Measurements from ENCODE around the gene MACROD2. TPM values are rescaled to one million over a fixed set of nuclear protein-coding genes. Genes with fewer than 3 reads are reported as not detected.

Gene MACROD2
- total RNA-seq, 1 experiment from 2014 or later, result 3.1 TPM

DNA sequence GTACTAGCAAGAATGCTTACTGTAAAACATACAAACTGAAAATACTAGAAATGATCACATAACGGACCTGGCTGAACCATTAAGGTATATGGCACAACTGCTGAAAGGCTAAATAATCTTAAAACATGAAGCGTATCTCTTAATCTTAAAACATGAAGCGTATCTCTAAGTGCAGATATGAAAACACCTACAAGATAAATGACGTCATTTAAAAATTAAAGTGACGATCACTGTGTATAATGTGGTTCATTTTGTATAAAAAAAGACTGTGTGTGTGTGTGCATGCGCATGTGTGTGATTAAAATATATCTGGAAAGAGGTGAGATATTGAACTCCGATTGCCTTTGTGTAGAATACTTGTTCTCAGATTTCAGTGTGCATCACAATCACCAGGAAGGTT is 1797.5 kb downstream of the MACROD2 start:
- no TSS peak for BruUV-seq (replicated peaks)
- no peak overlapping the region for H3K4me3 Mint-ChIP-seq (ENCODE audit: unreplicated experiment)
- no peaks in the 10 kb centered on the region for H3K4me1 Mint-ChIP-seq (ENCODE audit: insufficient read depth, unreplicated experiment)
- no peak overlapping the region for H3K27ac Mint-ChIP-seq (ENCODE audit: low read depth, unreplicated experiment)
- intact Hi-C loops (cut with micrococcal nuclease), result no loop called here
- H3K9me3 Mint-ChIP-seq (ENCODE audit: unreplicated experiment), result no peaks in the 10 kb centered on the region
- no peaks in the 10 kb centered on the region for H3K27me3 Mint-ChIP-seq (ENCODE audit: insufficient read depth, unreplicated experiment)
- CTCF ChIA-PET, result no interaction called here
- TF ChIP-seq, protein P1, sequence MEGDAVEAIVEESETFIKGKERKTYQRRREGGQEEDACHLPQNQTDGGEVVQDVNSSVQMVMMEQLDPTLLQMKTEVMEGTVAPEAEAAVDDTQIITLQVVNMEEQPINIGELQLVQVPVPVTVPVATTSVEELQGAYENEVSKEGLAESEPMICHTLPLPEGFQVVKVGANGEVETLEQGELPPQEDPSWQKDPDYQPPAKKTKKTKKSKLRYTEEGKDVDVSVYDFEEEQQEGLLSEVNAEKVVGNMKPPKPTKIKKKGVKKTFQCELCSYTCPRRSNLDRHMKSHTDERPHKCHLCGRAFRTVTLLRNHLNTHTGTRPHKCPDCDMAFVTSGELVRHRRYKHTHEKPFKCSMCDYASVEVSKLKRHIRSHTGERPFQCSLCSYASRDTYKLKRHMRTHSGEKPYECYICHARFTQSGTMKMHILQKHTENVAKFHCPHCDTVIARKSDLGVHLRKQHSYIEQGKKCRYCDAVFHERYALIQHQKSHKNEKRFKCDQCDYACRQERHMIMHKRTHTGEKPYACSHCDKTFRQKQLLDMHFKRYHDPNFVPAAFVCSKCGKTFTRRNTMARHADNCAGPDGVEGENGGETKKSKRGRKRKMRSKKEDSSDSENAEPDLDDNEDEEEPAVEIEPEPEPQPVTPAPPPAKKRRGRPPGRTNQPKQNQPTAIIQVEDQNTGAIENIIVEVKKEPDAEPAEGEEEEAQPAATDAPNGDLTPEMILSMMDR (IDR thresholded peaks at IDR 0.05; ENCODE audit: unreplicated experiment), result no peak
- DNase-seq (ENCODE audit: unreplicated experiment), result no peak
- H3K36me3 Mint-ChIP-seq (ENCODE audit: insufficient read depth, unreplicated experiment), result no peaks in the 10 kb centered on the region
- POLR2A ChIA-PET, result no interaction called here

DNA sequence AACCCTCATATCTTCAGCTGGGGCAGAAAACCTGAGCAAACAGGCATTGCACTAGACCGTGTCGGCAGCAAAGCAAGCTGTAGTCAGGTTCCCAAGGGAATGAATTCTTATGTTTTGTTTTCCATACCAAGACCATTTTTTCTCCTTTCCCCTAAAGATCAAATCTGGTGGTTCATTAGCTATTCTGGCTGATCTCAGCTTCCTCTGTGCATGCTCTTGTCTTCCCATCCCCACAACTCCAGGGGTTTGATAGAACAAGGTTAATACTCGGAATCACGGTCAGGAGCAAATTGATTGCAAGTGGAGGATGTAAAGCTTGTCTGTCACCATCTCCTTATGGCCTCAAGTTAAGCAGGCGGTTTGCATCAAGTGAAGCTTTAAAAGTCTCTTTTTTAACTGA is 1799.1 kb downstream of the MACROD2 start:
- ChIA-PET CTCF (interaction anchor here (0.6 to 0.7 kb wide), 2 partner anchors 21 to 1237 kb away, joined by 3 read pairs; no protein-coding TSS in a partner anchor), POLR2A (interaction anchor here (0.7 to 1.4 kb wide), 2 partner anchors 19 to 675 kb away, joined by 4 to 8 read pairs; no protein-coding TSS in a partner anchor)
- no peak overlapping the region for H3K27ac Mint-ChIP-seq (ENCODE audit: low read depth, unreplicated experiment)
- peaks cover 2% of the 10 kb centered on the region for H3K4me1 Mint-ChIP-seq (ENCODE audit: insufficient read depth, unreplicated experiment)
- intact Hi-C loops (cut with micrococcal nuclease), result no loop called here
- no peak overlapping the region for H3K4me3 Mint-ChIP-seq (ENCODE audit: unreplicated experiment)
- H3K9me3 Mint-ChIP-seq (ENCODE audit: unreplicated experiment), result no peaks in the 10 kb centered on the region
- DNase-seq (ENCODE audit: unreplicated experiment), result no peak
- TF ChIP-seq, protein P1 (IDR thresholded peaks at IDR 0.05; ENCODE audit: unreplicated experiment), result no peak
- H3K36me3 Mint-ChIP-seq (ENCODE audit: insufficient read depth, unreplicated experiment), result no peaks in the 10 kb centered on the region
- no TSS peak for BruUV-seq (replicated peaks)
- no peaks in the 10 kb centered on the region for H3K27me3 Mint-ChIP-seq (ENCODE audit: insufficient read depth, unreplicated experiment)

DNA sequence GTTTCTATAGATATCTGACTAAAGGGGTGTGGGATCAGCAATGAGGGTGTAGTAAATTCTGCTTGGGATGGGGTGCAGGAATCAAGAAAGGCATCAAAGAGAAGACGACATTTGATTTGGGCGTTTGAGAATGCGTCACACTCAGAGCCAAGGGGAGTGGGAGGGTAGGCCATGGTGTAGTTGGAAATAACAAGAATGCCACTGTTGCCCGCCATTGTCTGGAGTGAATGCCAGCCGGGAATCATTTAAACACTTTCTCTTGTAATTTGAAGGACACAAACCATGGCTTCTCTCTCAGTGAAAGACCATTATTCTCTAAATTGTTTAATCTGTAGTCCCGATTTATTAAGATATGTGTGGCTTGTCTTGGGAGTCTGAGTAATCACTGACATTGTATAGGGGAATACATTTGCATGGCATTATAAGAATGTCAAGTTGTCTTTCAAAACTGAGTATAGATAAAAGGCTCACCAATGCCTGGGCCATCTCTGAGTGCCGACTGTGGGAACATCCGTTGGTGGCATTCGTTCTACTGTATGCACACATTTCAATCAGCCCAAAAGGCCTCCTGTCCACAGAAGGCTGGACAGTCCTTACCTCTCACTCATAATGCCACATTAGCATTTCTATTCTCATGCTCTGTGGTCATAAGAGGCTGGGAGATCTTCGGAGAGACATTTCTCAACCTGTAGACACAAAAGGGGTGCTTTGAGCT is 1800.1 kb downstream of the MACROD2 start:
- no peaks in the 10 kb centered on the region for H3K27me3 Mint-ChIP-seq (ENCODE audit: insufficient read depth, unreplicated experiment)
- CTCF ChIA-PET, result no interaction called here
- no peak overlapping the region for H3K4me3 Mint-ChIP-seq (ENCODE audit: unreplicated experiment)
- no peaks in the 10 kb centered on the region for H3K9me3 Mint-ChIP-seq (ENCODE audit: unreplicated experiment)
- POLR2A ChIA-PET, result interaction anchor here (0.5 to 1.4 kb wide), 2 partner anchors 17 to 305 kb away, joined by 6 to 8 read pairs; no protein-coding TSS in a partner anchor
- no peak for DNase-seq (ENCODE audit: unreplicated experiment)
- no TSS peak for BruUV-seq (replicated peaks)
- no peaks in the 10 kb centered on the region for H3K36me3 Mint-ChIP-seq (ENCODE audit: insufficient read depth, unreplicated experiment)
- H3K27ac Mint-ChIP-seq (ENCODE audit: low read depth, unreplicated experiment), result no peak overlapping the region
- intact Hi-C loops (cut with micrococcal nuclease), result no loop called here
- H3K4me1 Mint-ChIP-seq (ENCODE audit: insufficient read depth, unreplicated experiment), result peaks cover 11% of the 10 kb centered on the region
- TF ChIP-seq, protein P1 (IDR thresholded peaks at IDR 0.05; ENCODE audit: unreplicated experiment), result no peak

DNA sequence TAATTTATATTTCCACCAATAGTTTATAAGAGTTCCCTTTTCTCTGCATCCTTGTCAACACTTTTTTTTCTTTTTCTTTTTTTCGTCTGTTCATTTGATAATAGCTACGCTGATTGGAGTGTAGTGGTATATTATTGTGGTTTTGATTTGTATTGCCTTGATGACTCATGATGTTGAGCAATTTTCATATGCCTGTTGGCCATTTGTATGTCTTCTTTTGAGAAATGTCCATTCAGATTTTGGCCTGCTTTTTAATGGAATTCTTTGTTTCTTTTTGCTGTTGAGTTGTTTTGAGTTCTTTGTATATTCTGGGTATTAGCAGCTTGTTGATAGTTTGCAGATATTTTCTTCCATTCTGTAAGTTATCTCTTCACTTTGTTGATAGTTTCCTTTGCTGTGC is 1804.6 kb downstream of the MACROD2 start:
- Mint-ChIP-seq H3K9me3 (ENCODE audit: unreplicated experiment) (no peaks in the 10 kb centered on the region), H3K4me1 (ENCODE audit: insufficient read depth, unreplicated experiment) (peaks cover 11% of the 10 kb centered on the region), H3K4me3 (ENCODE audit: unreplicated experiment) (no peak overlapping the region), H3K36me3 (ENCODE audit: insufficient read depth, unreplicated experiment) (no peaks in the 10 kb centered on the region), H3K27ac (ENCODE audit: low read depth, unreplicated experiment) (peak overlapping the region; percentile 11), H3K27me3 (ENCODE audit: insufficient read depth, unreplicated experiment) (no peaks in the 10 kb centered on the region)
- DNase-seq (ENCODE audit: unreplicated experiment), result peak; percentile 59
- ChIA-PET CTCF (interaction anchor here (0.6 to 1.0 kb wide), 6 partner anchors 13 to 1462 kb away, joined by 3 to 5 read pairs (median 4); no protein-coding TSS in a partner anchor), POLR2A (interaction anchor here (0.6 to 1.2 kb wide), 5 partner anchors 8 to 1631 kb away, joined by 3 read pairs; no protein-coding TSS in a partner anchor)
- intact Hi-C loops (cut with micrococcal nuclease), result no loop called here
- BruUV-seq (replicated peaks), result no TSS peak
- TF ChIP-seq, protein P1 (IDR thresholded peaks at IDR 0.05; ENCODE audit: unreplicated experiment), result no peak

Measured in MCF 10A (cell line).